Parathyroid adenoma (tissue), 2 donors: ENCODE measurements around the gene NBEA.

Experiments used
- H2AFZ ChIP-seq: fragments of 300-600 bp; sonication (generic); one replicate; pipeline ENCODE4 v1.7.0; 2017; ENCODE audit warnings: antibody characterized with exemption, mild to moderate bottlenecking
- H3K27ac ChIP-seq: fragments of 300-600 bp; sonication (generic); one replicate; pipeline ENCODE4 v1.7.0; 2017
- H3K27me3 ChIP-seq: fragments of 300-600 bp; sonication (generic); one replicate; pipeline ENCODE4 v1.7.0; 2017; ENCODE audit warnings: low read length; ENCODE audit not compliant: control insufficient read depth, insufficient read depth
- H3K36me3 ChIP-seq: fragments of 300-600 bp; sonication (generic); one replicate; pipeline ENCODE4 v1.7.0; 2017; ENCODE audit warnings: low read length; ENCODE audit not compliant: control insufficient read depth, insufficient read depth
- H3K4me1 ChIP-seq: fragments of 300-600 bp; sonication (generic); one replicate; pipeline ENCODE4 v1.7.0; 2017; ENCODE audit warnings: control low read depth
- H3K4me2 ChIP-seq: fragments of 300-600 bp; sonication (generic); one replicate; pipeline ENCODE4 v1.7.0; 2017; ENCODE audit warnings: low read length
- H3K4me3 ChIP-seq: fragments of 300-600 bp; sonication (generic); one replicate; pipeline ENCODE4 v1.7.0; 2017; ENCODE audit warnings: low read depth, low read length
- H3K79me2 ChIP-seq: fragments of 300-600 bp; sonication (generic); one replicate; pipeline ENCODE4 v1.7.0; 2017; ENCODE audit warnings: control low read depth
- H3K9ac ChIP-seq: fragments of 300-600 bp; sonication (generic); one replicate; pipeline ENCODE4 v1.7.0; 2017; ENCODE audit warnings: mild to moderate bottlenecking
- H3K9me3 ChIP-seq: fragments of 300-600 bp; sonication (generic); one replicate; pipeline ENCODE4 v1.7.0; 2017; ENCODE audit warnings: low read length; ENCODE audit not compliant: control insufficient read depth
- TF ChIP-seq, protein P1 (sequence below): fragments of 300-600 bp; sonication (generic); IDR thresholded peaks from one replicate; pipeline ENCODE4 v1.7.0; 2017; ENCODE audit warnings: antibody characterized with exemption, mild to moderate bottlenecking
- donor health status: primary hyperparathyroidism.

NBEA gene

DNA sequence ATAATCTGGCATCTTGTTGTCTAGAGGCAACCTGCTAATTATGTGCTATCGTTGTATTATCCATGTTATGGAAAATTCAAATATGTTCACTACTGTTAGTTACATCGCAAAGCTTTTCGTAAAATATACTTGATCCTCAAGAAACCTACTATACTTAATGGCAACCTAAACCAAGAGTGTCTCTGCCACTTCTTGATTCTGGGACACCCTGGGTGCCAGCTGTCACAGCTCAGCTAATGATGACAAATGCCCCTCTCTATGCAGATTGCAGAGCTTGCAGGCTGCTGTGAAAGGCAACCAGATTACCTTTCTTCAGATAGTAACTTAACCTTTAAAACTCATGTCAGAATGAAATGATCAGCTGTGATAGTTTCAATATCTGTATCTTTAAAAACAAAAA is 543.4 kb downstream of the NBEA start:
- H3K4me2 ChIP-seq, result no peak overlapping the region
- H3K79me2 ChIP-seq, result no peaks in the 10 kb centered on the region
- H3K27ac ChIP-seq, result no peak overlapping the region
- no peak overlapping the region for H3K9ac ChIP-seq
- no peaks in the 10 kb centered on the region for H3K9me3 ChIP-seq
- TF ChIP-seq, protein P1, sequence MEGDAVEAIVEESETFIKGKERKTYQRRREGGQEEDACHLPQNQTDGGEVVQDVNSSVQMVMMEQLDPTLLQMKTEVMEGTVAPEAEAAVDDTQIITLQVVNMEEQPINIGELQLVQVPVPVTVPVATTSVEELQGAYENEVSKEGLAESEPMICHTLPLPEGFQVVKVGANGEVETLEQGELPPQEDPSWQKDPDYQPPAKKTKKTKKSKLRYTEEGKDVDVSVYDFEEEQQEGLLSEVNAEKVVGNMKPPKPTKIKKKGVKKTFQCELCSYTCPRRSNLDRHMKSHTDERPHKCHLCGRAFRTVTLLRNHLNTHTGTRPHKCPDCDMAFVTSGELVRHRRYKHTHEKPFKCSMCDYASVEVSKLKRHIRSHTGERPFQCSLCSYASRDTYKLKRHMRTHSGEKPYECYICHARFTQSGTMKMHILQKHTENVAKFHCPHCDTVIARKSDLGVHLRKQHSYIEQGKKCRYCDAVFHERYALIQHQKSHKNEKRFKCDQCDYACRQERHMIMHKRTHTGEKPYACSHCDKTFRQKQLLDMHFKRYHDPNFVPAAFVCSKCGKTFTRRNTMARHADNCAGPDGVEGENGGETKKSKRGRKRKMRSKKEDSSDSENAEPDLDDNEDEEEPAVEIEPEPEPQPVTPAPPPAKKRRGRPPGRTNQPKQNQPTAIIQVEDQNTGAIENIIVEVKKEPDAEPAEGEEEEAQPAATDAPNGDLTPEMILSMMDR, result no peak
- H3K36me3 ChIP-seq, result no peaks in the 10 kb centered on the region
- H2AFZ ChIP-seq, result no peak overlapping the region
- no peak overlapping the region for H3K4me3 ChIP-seq
- H3K27me3 ChIP-seq, result no peaks in the 10 kb centered on the region
- no peaks in the 10 kb centered on the region for H3K4me1 ChIP-seq

DNA sequence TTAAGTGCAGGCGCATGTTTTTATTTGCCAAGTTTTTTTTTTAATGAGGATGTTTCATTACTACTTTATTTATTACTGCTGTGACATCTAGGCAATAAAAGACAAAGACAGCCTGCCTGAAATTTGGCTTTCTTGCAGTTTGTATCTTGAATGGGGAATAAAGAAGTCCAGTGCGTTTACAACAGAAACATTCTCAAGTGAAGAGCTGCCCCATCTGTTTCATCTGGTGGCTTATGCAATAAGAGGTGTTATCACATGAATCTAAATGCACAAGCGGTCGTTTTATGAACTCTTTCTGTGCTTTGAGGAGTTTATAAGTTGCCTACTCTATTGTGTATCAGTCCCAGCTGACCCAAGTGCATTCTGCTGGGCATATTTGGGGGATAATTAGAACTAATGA is 547.0 kb downstream of the NBEA start:
- Histone ChIP-seq H3K36me3 (no peaks in the 10 kb centered on the region), H3K4me3 (no peak overlapping the region), H3K27ac (no peak overlapping the region), H3K9ac (no peak overlapping the region), H2AFZ (no peak overlapping the region), H3K27me3 (no peaks in the 10 kb centered on the region), H3K4me2 (no peak overlapping the region), H3K4me1 (no peaks in the 10 kb centered on the region), H3K9me3 (no peaks in the 10 kb centered on the region), H3K79me2 (no peaks in the 10 kb centered on the region)
- TF ChIP-seq, protein P1, result no peak

DNA sequence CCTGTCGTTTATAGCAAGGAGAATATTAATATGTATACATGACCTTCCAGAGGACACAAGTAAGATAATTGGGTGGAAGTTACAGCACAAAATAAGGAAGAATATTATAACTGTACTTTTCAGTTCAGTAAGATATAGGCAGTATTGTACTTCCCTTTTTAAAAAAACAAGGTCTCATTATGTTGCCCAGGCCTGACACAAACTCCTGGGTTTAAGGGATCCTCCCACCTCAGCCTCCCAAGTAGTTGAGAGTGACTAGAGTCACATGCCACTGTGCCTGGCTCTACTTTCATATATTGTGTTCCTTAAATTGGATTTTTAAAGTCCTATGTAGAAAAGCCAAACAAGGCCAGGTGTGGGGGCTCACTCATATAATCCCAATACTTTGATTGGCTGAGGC is 553.9 kb downstream of the NBEA start:
- Histone ChIP-seq H3K36me3 (no peaks in the 10 kb centered on the region), H3K4me2 (no peak overlapping the region), H3K27me3 (no peaks in the 10 kb centered on the region), H3K27ac (no peak overlapping the region), H3K4me3 (no peak overlapping the region), H2AFZ (no peak overlapping the region), H3K4me1 (no peaks in the 10 kb centered on the region), H3K9me3 (no peaks in the 10 kb centered on the region), H3K9ac (no peak overlapping the region), H3K79me2 (no peaks in the 10 kb centered on the region)
- TF ChIP-seq, protein P1, result no peak

DNA sequence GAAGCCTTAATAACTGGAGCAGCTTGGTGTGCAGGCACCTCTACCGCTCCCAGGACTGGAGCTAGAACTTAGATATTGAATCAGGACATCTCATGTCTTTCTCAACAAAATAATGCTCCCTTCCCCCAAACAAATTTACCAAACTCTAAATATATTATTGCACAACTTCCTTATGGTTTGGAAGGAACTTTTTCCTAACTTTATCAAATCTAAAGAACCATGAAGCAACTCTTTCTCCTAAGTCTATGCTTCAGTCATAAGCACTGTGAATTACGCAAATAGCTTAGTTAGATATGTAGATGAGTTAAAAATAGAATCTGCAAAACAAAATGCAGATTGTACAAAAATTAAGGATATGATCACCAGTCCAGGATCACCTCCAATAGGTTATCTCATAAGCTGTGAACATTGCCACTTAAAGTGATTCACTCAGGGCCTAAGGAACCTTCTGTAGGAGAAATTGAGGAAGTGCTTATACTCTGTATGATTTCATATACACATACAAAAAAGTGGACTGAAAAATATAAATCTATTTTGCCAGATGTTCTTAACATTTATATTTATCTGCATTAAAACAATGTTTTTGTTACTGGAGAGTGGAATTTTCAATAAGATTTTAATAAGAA is 554.8 kb downstream of the NBEA start:
- Histone ChIP-seq H3K4me1 (no peaks in the 10 kb centered on the region), H3K4me2 (no peak overlapping the region), H3K4me3 (no peak overlapping the region), H3K27ac (no peak overlapping the region), H3K9ac (no peak overlapping the region), H3K9me3 (no peaks in the 10 kb centered on the region), H2AFZ (no peak overlapping the region), H3K27me3 (no peaks in the 10 kb centered on the region), H3K36me3 (no peaks in the 10 kb centered on the region), H3K79me2 (no peaks in the 10 kb centered on the region)
- TF ChIP-seq, protein P1, result no peak

DNA sequence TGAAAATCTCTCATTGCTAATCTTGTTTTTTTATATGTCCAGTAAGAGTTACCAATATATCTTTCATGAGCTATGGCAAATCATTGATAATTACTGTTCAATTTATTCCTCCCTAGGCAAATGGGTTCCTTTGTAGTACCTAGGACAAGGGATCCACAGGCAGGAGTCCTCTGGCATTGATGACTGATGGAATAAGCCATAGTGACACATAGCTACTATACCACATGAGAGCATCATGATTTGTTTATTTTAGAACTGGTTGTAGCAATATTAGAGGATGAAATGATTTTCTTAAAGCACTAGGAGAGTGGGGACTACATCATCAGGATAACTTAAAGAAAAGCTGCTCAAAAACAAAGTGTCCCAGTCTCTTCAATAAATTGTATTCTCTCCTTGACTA is 556.2 kb downstream of the NBEA start:
- no peak overlapping the region for H3K27ac ChIP-seq
- no peak overlapping the region for H3K9ac ChIP-seq
- no peaks in the 10 kb centered on the region for H3K4me1 ChIP-seq
- H2AFZ ChIP-seq, result no peak overlapping the region
- H3K79me2 ChIP-seq, result no peaks in the 10 kb centered on the region
- no peaks in the 10 kb centered on the region for H3K36me3 ChIP-seq
- no peak overlapping the region for H3K4me2 ChIP-seq
- no peak overlapping the region for H3K4me3 ChIP-seq
- TF ChIP-seq, protein P1, result no peak
- H3K9me3 ChIP-seq, result no peaks in the 10 kb centered on the region
- no peaks in the 10 kb centered on the region for H3K27me3 ChIP-seq
